Stimulated activated naive CD4-positive, alpha-beta T cell (primary cell): ENCODE data around the gene SEMA5A.

Experiments
- DNase-seq, 6 experiments: peaks; one replicate each; lab custom pipeline; 2025; lab: John Stamatoyannopoulos, UW

Gene SEMA5A

GRCh38 chr5:9169557-9169902, 376.3 kb downstream of the SEMA5A start:
- DNase-seq: no peak

GRCh38 chr5:9168791-9169556, 376.9 kb downstream of the SEMA5A start:
- no peak for DNase-seq

GRCh38 chr5:9166202-9167112, 379.4 kb downstream of the SEMA5A start:
- DNase-seq: no peak

- DNase-seq: no peak
These were observed 380.3 kb downstream of the SEMA5A start for GRCh38 chr5:9165546-9165945.

GRCh38 chr5:9160747-9161146, 385.1 kb downstream of the SEMA5A start:
- no peak for DNase-seq

GRCh38 chr5:9157811-9158210, 388.1 kb downstream of the SEMA5A start:
- no peak for DNase-seq

- no peak for DNase-seq
These were observed 388.9 kb downstream of the SEMA5A start for GRCh38 chr5:9157020-9157419.

GRCh38 chr5:9156282-9156681, 389.6 kb downstream of the SEMA5A start:
- DNase-seq: no peak

- DNase-seq: no peak
These were observed 394.0 kb downstream of the SEMA5A start for GRCh38 chr5:9151684-9152427.

GRCh38 chr5:9149988-9150387, 395.9 kb downstream of the SEMA5A start:
- DNase-seq: no peak

GRCh38 chr5:9148242-9148641, 397.6 kb downstream of the SEMA5A start:
- no peak for DNase-seq

GRCh38 chr5:9140711-9141110, 405.2 kb downstream of the SEMA5A start:
- DNase-seq: no peak

GRCh38 chr5:9140202-9140601, 405.7 kb downstream of the SEMA5A start:
- DNase-seq: no peak

- DNase-seq: no peak
These were observed 406.5 kb downstream of the SEMA5A start for GRCh38 chr5:9139344-9139743.

GRCh38 chr5:9128136-9128535, 417.7 kb downstream of the SEMA5A start:
- DNase-seq: no peak

- no peak for DNase-seq
These were observed 419.4 kb downstream of the SEMA5A start for GRCh38 chr5:9126490-9126889.

- no peak for DNase-seq
These were observed 420.0 kb downstream of the SEMA5A start for GRCh38 chr5:9125852-9126251.

- no peak for DNase-seq
These were observed 421.0 kb downstream of the SEMA5A start for GRCh38 chr5:9124838-9125237.

GRCh38 chr5:9124071-9124470, 421.8 kb downstream of the SEMA5A start:
- DNase-seq: no peak

- no peak for DNase-seq
These were observed 423.3 kb downstream of the SEMA5A start for GRCh38 chr5:9122528-9122927.

- no peak for DNase-seq
These were observed 424.3 kb downstream of the SEMA5A start for GRCh38 chr5:9121597-9121996.

- DNase-seq: no peak
These were observed 427.0 kb downstream of the SEMA5A start for GRCh38 chr5:9118852-9119251.

- no peak for DNase-seq
These were observed 430.8 kb downstream of the SEMA5A start for GRCh38 chr5:9115093-9115492.
